ENCODE data around the gene ATP8B4.

- TF ChIP-seq CTCF (conservative IDR thresholded peaks at IDR 0.05; ENCODE audit: low read length) (no peak), EZH2phosphoT487 (IDR thresholded peaks at IDR 0.05; ENCODE audit: borderline replicate concordance) (no peak)
Observed at GRCh38 chr15:49964551-49964950, 154.5 kb downstream of the ATP8B4 start.

All from Loucy (cell line).